Activated B cell treated with CpG ODN at 0.5 μM for 24 hours (primary cell): ENCODE results near the gene MIA3. TPM values are rescaled to one million over a fixed set of nuclear protein-coding genes. Genes with fewer than 3 reads are reported as not detected.

Experiments used
- ATAC-seq: fragments of 200-7000 bp; cut with Tn5 transposase; one replicate; pipeline ENCODE4 v1.10.0; 2021; ENCODE audit warnings: low read depth, mild to moderate bottlenecking, moderate library complexity
- CTCF ChIA-PET: fragments of 350-600 bp; sonication (Branson Sonifier 250); formaldehyde crosslinking; loops from one replicate; lab custom pipeline; 2021; ENCODE audit warnings: antibody characterized with exemption; lab: Charles Lee
- POLR2A ChIA-PET: fragments of 350-600 bp; sonication (Branson Sonifier 250); formaldehyde crosslinking; loops from one replicate; lab custom pipeline; 2021; ENCODE audit warnings: antibody characterized with exemption; lab: Charles Lee
- DNase-seq: peaks from one replicate; pipeline ENCODE4 v3.0.0; 2022
- H3K27ac Mint-ChIP-seq: one replicate; pipeline ENCODE4 v1.8.0; 2020; ENCODE audit warnings: mixed read lengths
- H3K27me3 Mint-ChIP-seq: one replicate; pipeline ENCODE4 v1.8.0; 2021; ENCODE audit warnings: mixed read lengths
- H3K36me3 Mint-ChIP-seq: one replicate; pipeline ENCODE4 v1.8.0; 2021; ENCODE audit warnings: low read depth, mixed read lengths
- H3K4me1 Mint-ChIP-seq: one replicate; pipeline ENCODE4 v1.8.0; 2021; ENCODE audit warnings: mixed read lengths
- H3K4me3 Mint-ChIP-seq: one replicate; pipeline ENCODE4 v1.8.0; 2020; ENCODE audit warnings: mild to moderate bottlenecking, mixed read lengths
- H3K9me3 Mint-ChIP-seq: one replicate; pipeline ENCODE4 v1.8.0; 2020; ENCODE audit warnings: mixed read lengths
- CTCF ChIP-seq: fragments of 200-600 bp; IDR thresholded peaks from one replicate; pipeline ENCODE4 v1.8.0; 2022; ENCODE audit warnings: antibody characterized with exemption, mild to moderate bottlenecking
- intact Hi-C: fragments of 100-400 bp; cut with micrococcal nuclease; formaldehyde crosslinking; loops from one replicate; pipeline ENCODE4 v1.15.1; 2024
- total RNA-seq: library from RNA; stranded (reverse); gene quantifications from 2 replicates; pipeline ENCODE4 v1.2.3, GENCODE V29; 2022

The MIA3 gene
- total RNA-seq, 1 donor from 2014 or later, result 83.1 TPM

- Mint-ChIP-seq H3K36me3 (peaks cover 77% of the 10 kb centered on the region), H3K9me3 (no peaks in the 10 kb centered on the region), H3K4me1 (no peaks in the 10 kb centered on the region), H3K4me3 (no peak overlapping the region), H3K27ac (peak overlapping the region; percentile 35), H3K27me3 (no peaks in the 10 kb centered on the region)
- TF ChIP-seq CTCF, result no peak
- ChIA-PET CTCF (interaction anchor here (0.7 kb wide), 1 partner anchor 204 kb away, joined by 3 read pairs; no protein-coding TSS in a partner anchor), POLR2A (interaction anchor here (0.6 to 0.9 kb wide), 2 partner anchors 27 to 43 kb away, joined by 3 read pairs; partner anchors contain the start of gene BROX)
- no peak for ATAC-seq
- intact Hi-C loops, result no loop called here
- DNase-seq, result no peak
These were observed 52.2 kb downstream of the MIA3 start for GRCh38 chr1:222670110-222670509.

DNA sequence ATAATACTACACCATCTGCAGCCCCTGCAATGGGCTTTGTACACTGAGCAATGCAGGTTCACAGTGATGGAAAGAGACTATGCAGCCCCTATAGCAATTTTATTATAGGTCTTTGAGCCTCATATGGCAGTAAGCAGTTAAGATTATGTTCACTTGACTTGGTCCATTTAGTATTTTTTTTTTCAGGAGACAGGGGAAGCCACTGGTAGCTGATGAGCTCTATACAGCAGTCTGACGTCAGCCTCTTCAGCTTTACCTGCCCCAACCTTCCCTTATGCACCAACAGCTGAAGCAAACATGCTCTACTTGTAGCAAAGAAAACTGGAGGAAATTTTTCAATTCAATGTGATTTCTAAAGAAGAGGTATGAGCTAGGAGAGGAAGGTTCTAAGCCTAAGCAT is 62.2 kb downstream of the MIA3 start:
- Mint-ChIP-seq H3K4me1 (no peaks in the 10 kb centered on the region), H3K4me3 (no peak overlapping the region), H3K27me3 (no peaks in the 10 kb centered on the region), H3K36me3 (peaks cover 60% of the 10 kb centered on the region), H3K27ac (no peak overlapping the region), H3K9me3 (no peaks in the 10 kb centered on the region)
- intact Hi-C loops, result no loop called here
- ChIA-PET POLR2A (no interaction called here), CTCF (interaction anchor here (1.2 kb wide), 1 partner anchor 59 kb away, joined by 4 read pairs; no protein-coding TSS in a partner anchor)
- no peak for TF ChIP-seq CTCF
- no peak for ATAC-seq
- no peak for DNase-seq

- Mint-ChIP-seq H3K4me1 (peaks cover 18% of the 10 kb centered on the region), H3K27ac (no peak overlapping the region), H3K36me3 (peaks cover 54% of the 10 kb centered on the region), H3K4me3 (no peak overlapping the region), H3K9me3 (no peaks in the 10 kb centered on the region), H3K27me3 (no peaks in the 10 kb centered on the region)
- no peak for TF ChIP-seq CTCF
- ChIA-PET CTCF (no interaction called here), POLR2A (no interaction called here)
- intact Hi-C loops, result no loop called here
- no peak for DNase-seq
- ATAC-seq, result no peak
These were observed 73.1 kb downstream of the MIA3 start for GRCh38 chr1:222691016-222691415.

DNA sequence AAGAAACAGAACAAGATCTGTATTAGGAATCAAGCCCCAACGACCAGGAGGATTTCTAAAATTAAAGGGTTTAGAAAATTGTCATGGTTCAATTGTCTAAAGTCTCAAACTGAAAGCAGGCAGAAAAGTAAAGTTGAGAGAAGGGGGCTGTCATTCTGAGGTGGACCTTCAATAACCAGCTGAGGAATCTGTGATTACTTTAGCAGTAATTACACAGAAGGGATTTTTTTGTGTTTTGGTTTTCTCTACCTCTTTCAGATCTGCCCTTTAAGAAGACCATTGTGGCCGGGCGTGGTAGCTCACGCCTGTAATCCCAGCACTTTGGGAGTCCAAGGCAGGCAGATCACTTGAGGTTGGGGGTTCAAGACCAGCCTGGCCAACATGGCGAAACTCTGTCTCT is 77.0 kb downstream of the MIA3 start:
- peak overlapping the region; percentile 65 for H3K27ac Mint-ChIP-seq
- POLR2A ChIA-PET, result interaction anchor here (0.5 to 2.1 kb wide), 2 partner anchors 18 to 429 kb away, joined by 4 to 10 read pairs; no protein-coding TSS in a partner anchor
- H3K4me3 Mint-ChIP-seq, result no peak overlapping the region
- H3K27me3 Mint-ChIP-seq, result no peaks in the 10 kb centered on the region
- intact Hi-C loops, result no loop called here
- peaks cover 28% of the 10 kb centered on the region for H3K4me1 Mint-ChIP-seq
- no peak for TF ChIP-seq CTCF
- no peaks in the 10 kb centered on the region for H3K9me3 Mint-ChIP-seq
- peaks cover 47% of the 10 kb centered on the region for H3K36me3 Mint-ChIP-seq
- CTCF ChIA-PET, result interaction anchor here (1.1 kb wide), 1 partner anchor 231 kb away, joined by 3 read pairs; no protein-coding TSS in a partner anchor
- DNase-seq, result no peak
- no peak for ATAC-seq

DNA sequence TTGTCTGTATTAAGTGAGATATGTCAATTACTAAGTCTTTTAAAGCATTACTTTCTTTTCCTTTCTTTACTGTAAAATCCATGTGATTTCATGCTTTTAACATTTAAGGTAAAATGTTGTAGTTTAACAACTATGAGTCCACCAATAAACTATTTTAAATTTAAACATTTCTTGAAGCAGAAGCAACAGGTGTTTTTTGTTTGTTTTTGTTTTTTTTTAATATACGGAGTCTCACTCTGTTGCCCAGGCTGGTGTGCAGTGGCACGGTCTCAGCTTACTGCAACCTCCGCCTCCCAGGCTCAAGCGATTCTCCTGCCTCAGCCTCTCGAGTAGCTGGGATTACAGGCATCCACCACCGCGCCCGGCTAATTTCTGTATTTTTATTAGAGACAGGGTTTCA is 78.8 kb downstream of the MIA3 start:
- ChIA-PET POLR2A (interaction anchor here (0.6 kb wide), 1 partner anchor 78 kb away, joined by 4 read pairs; no protein-coding TSS in a partner anchor), CTCF (interaction anchor here (1.7 kb wide), 1 partner anchor 42 kb away, joined by 3 read pairs; no protein-coding TSS in a partner anchor)
- Mint-ChIP-seq H3K9me3 (no peaks in the 10 kb centered on the region), H3K4me3 (no peak overlapping the region), H3K27ac (no peak overlapping the region), H3K27me3 (no peaks in the 10 kb centered on the region), H3K4me1 (peaks cover 28% of the 10 kb centered on the region), H3K36me3 (peaks cover 51% of the 10 kb centered on the region)
- no peak for ATAC-seq
- intact Hi-C loops, result loop anchor here (2.0 kb wide), 1 partner anchor 14 kb away; no protein-coding TSS in a partner anchor
- DNase-seq, result no peak
- TF ChIP-seq CTCF, result no peak
